Astrocyte (in vitro differentiated cells and primary cell): ENCODE measurements around the gene SLC6A11. TPM values are rescaled to one million over a fixed set of nuclear protein-coding genes. Genes with fewer than 3 reads are reported as not detected.

ENCODE experiments used
- DNase-seq: peaks from one replicate; pipeline ENCODE4 v3.0.0-alpha.2; 2010; ENCODE audit warnings: low read depth
- FAIRE-seq: peaks from 2 replicates; lab custom pipeline; 2011; peaks lifted over from hg19 to GRCh38; lab: Jason Lieb, UNC
- H2AFZ ChIP-seq: 2 replicates; pipeline ENCODE4 v1.6.0; 2012; ENCODE audit warnings: low read depth, low read length, inconsistent platforms
- H3K27ac ChIP-seq: 2 replicates; pipeline ENCODE4 v1.5.1; 2011; ENCODE audit warnings: low read depth, low read length, inconsistent platforms
- H3K27me3 ChIP-seq: 2 replicates; pipeline ENCODE4 v1.6.0; 2011; ENCODE audit warnings: low read length, inconsistent platforms; ENCODE audit not compliant: insufficient read depth
- H3K36me3 ChIP-seq: 2 replicates; pipeline ENCODE4 v1.5.1; 2011; ENCODE audit warnings: low read length, inconsistent platforms; ENCODE audit not compliant: insufficient read depth
- H3K4me1 ChIP-seq: 2 replicates; pipeline ENCODE4 v1.5.1; 2011; ENCODE audit warnings: low read length, inconsistent platforms; ENCODE audit not compliant: insufficient read depth
- H3K4me2 ChIP-seq: 2 replicates; pipeline ENCODE4 v1.6.0; 2012; ENCODE audit warnings: low read length, inconsistent platforms
- H3K4me3 ChIP-seq: 2 replicates; pipeline ENCODE4 v1.5.1; 2011; ENCODE audit warnings: low read depth, mild to moderate bottlenecking, low read length, inconsistent platforms; ENCODE audit not compliant: insufficient read depth
- H3K79me2 ChIP-seq: 2 replicates; pipeline ENCODE4 v1.6.0; 2012; ENCODE audit warnings: mild to moderate bottlenecking, low read length, inconsistent platforms; ENCODE audit not compliant: insufficient read depth
- H3K9ac ChIP-seq: 2 replicates; pipeline ENCODE4 v1.6.0; 2012; ENCODE audit warnings: mild to moderate bottlenecking, low read length, inconsistent platforms
- H3K9me3 ChIP-seq: 2 replicates; pipeline ENCODE4 v1.5.1; 2012; ENCODE audit warnings: low read depth, mild to moderate bottlenecking, low read length, inconsistent platforms; ENCODE audit not compliant: insufficient read depth
- H4K20me1 ChIP-seq: 2 replicates; pipeline ENCODE4 v1.6.0; 2012; ENCODE audit warnings: low read length, inconsistent platforms; ENCODE audit not compliant: insufficient read depth
- H3K27ac Mint-ChIP-seq: one replicate; pipeline ENCODE4 v1.8.0; 2021; ENCODE audit warnings: mild to moderate bottlenecking, mixed read lengths; ENCODE audit not compliant: unreplicated experiment
- H3K27me3 Mint-ChIP-seq: one replicate; pipeline ENCODE4 v1.8.0; 2021; ENCODE audit warnings: low read depth, mixed read lengths; ENCODE audit not compliant: unreplicated experiment
- H3K36me3 Mint-ChIP-seq: one replicate; pipeline ENCODE4 v1.8.0; 2021; ENCODE audit warnings: low read depth, mixed read lengths; ENCODE audit not compliant: unreplicated experiment
- H3K4me1 Mint-ChIP-seq: one replicate; pipeline ENCODE4 v1.8.0; 2021; ENCODE audit warnings: low read depth, mixed read lengths; ENCODE audit not compliant: unreplicated experiment
- H3K4me3 Mint-ChIP-seq: one replicate; pipeline ENCODE4 v1.8.0; 2021; ENCODE audit warnings: mild to moderate bottlenecking, moderate library complexity, mixed read lengths; ENCODE audit not compliant: unreplicated experiment
- H3K9me3 Mint-ChIP-seq: one replicate; pipeline ENCODE4 v1.8.0; 2021; ENCODE audit warnings: mild to moderate bottlenecking, mixed read lengths; ENCODE audit not compliant: unreplicated experiment
- CTCF ChIP-seq: IDR thresholded peaks from 2 replicates; pipeline ENCODE4 v1.5.1; 2011; ENCODE audit warnings: low read depth, mild to moderate bottlenecking, inconsistent platforms, low read length, moderate library complexity; ENCODE audit not compliant: insufficient read depth
- EZH2 ChIP-seq: IDR thresholded peaks from 2 replicates; pipeline ENCODE4 v1.6.1; 2012; ENCODE audit warnings: mild to moderate bottlenecking, low read length, inconsistent platforms; ENCODE audit not compliant: insufficient read depth
- total RNA-seq: library from RNA; stranded (reverse); gene quantifications from 2 replicates; pipeline ENCODE4 v1.2.1, GENCODE V29; 2021

SLC6A11 gene
- total RNA-seq, 1 donor from 2014 or later = 0.34 TPM

GRCh38 chr3:10835406-10835805, 19.4 kb downstream of the SLC6A11 start:
- H3K9me3 Mint-ChIP-seq = peaks cover 9% of the 10 kb centered on the region
- H4K20me1 ChIP-seq = no peaks in the 10 kb centered on the region
- no peak overlapping the region for H3K27ac Mint-ChIP-seq
- H3K9ac ChIP-seq = no peak overlapping the region
- H3K4me3 Mint-ChIP-seq = no peak overlapping the region
- no peak for FAIRE-seq
- peaks cover 5% of the 10 kb centered on the region for H3K27me3 ChIP-seq
- H2AFZ ChIP-seq = no peak overlapping the region
- no peaks in the 10 kb centered on the region for H3K9me3 ChIP-seq
- H3K27ac ChIP-seq = no peak overlapping the region
- no peaks in the 10 kb centered on the region for H3K36me3 ChIP-seq
- no peaks in the 10 kb centered on the region for H3K4me1 ChIP-seq
- H3K4me1 Mint-ChIP-seq = no peaks in the 10 kb centered on the region
- H3K4me2 ChIP-seq = no peak overlapping the region
- H3K36me3 Mint-ChIP-seq = peaks cover 7% of the 10 kb centered on the region
- no peak overlapping the region for H3K4me3 ChIP-seq
- no peak for DNase-seq
- H3K79me2 ChIP-seq = no peaks in the 10 kb centered on the region
- peaks cover 45% of the 10 kb centered on the region for H3K27me3 Mint-ChIP-seq
- no peak for TF ChIP-seq CTCF
- TF ChIP-seq EZH2 = no peak

DNA sequence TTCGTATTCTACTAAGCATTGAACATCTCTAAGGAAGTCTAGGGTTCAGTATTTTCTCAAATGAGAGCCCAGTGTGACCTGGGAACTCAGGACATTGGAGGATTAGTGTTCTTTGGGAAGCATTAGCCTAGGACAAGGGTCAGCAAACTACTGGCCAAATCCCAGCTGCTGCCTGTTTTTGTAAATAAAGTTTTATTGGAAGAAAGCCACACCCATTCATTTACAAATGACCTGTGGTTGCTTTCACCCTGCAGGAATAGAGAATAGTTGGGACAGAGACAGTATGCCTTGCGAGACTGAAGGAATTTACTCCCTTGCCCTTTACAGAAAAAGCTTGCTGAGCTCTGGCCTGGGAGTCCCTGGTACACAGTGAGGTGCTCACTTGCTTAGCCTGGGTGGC, 20.6 kb downstream of the SLC6A11 start:
- Histone ChIP-seq H3K79me2 (no peaks in the 10 kb centered on the region), H3K27me3 (peaks cover 10% of the 10 kb centered on the region), H3K9ac (no peak overlapping the region), H3K27ac (no peak overlapping the region), H3K4me2 (no peak overlapping the region), H3K36me3 (no peaks in the 10 kb centered on the region), H3K4me3 (no peak overlapping the region), H3K4me1 (no peaks in the 10 kb centered on the region), H2AFZ (no peak overlapping the region), H4K20me1 (no peaks in the 10 kb centered on the region), H3K9me3 (no peaks in the 10 kb centered on the region)
- Mint-ChIP-seq H3K4me1 (no peaks in the 10 kb centered on the region), H3K27me3 (peaks cover 56% of the 10 kb centered on the region), H3K36me3 (peaks cover 7% of the 10 kb centered on the region), H3K9me3 (peaks cover 9% of the 10 kb centered on the region), H3K27ac (no peak overlapping the region), H3K4me3 (no peak overlapping the region)
- DNase-seq = no peak
- FAIRE-seq = no peak
- TF ChIP-seq CTCF (no peak), EZH2 (no peak)

DNA sequence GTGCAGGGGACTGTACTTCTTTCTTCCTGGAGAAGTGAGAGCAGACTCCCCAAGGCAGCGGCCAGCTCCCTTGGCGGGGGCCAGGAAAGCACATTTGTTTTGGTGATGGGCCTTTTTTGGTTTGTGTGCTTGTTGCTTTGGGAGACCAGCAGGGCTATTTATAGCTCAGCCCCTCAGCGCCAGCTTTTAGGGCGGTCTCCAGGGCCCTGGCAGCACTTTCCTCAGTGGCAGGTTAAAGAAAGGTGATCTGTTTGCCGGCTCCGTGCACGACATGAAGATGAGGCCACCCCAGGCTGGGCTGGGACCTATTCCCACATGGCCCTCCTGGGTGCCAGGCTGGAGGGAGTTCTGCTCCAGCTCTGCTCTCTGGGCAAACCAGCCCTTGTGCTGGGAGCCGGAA, 21.8 kb downstream of the SLC6A11 start:
- no peaks in the 10 kb centered on the region for H3K4me1 ChIP-seq
- H2AFZ ChIP-seq = no peak overlapping the region
- no peak for DNase-seq
- H3K36me3 Mint-ChIP-seq = peaks cover 7% of the 10 kb centered on the region
- H3K79me2 ChIP-seq = no peaks in the 10 kb centered on the region
- peaks cover 13% of the 10 kb centered on the region for H3K27me3 ChIP-seq
- H3K27ac Mint-ChIP-seq = no peak overlapping the region
- H4K20me1 ChIP-seq = no peaks in the 10 kb centered on the region
- H3K9ac ChIP-seq = no peak overlapping the region
- H3K9me3 ChIP-seq = no peaks in the 10 kb centered on the region
- no peak overlapping the region for H3K4me2 ChIP-seq
- TF ChIP-seq CTCF = no peak
- TF ChIP-seq EZH2 = no peak
- H3K36me3 ChIP-seq = no peaks in the 10 kb centered on the region
- no peak for FAIRE-seq
- no peak overlapping the region for H3K27ac ChIP-seq
- no peak overlapping the region for H3K4me3 ChIP-seq
- H3K9me3 Mint-ChIP-seq = peaks cover 9% of the 10 kb centered on the region
- peaks cover 66% of the 10 kb centered on the region for H3K27me3 Mint-ChIP-seq
- no peaks in the 10 kb centered on the region for H3K4me1 Mint-ChIP-seq
- no peak overlapping the region for H3K4me3 Mint-ChIP-seq
